IMR-90 (cell line): ENCODE measurements around the gene MGAT3. TPM values are rescaled to one million over a fixed set of nuclear protein-coding genes. Genes with fewer than 3 reads are reported as not detected.
A peak's percentile ranks its signal among the peaks of the same experiment; 100 is the strongest.

Experiments used
- ATAC-seq: fragments of 200-7000 bp; cut with Tn5 transposase; 2 replicates; pipeline ENCODE4 v1.9.1; 2020; ENCODE audit warnings: low read depth, mild to moderate bottlenecking, moderate library complexity
- BruUV-seq: library from RNA; stranded (reverse); fragments of 400-500 nt; replicated peaks from 2 replicates; lab custom pipeline; 2021; lab: Mats Ljungman, UMichigan
- CTCF ChIA-PET: fragments of 300-600 bp; formaldehyde crosslinking; extraction: SDS; loops from one replicate; lab custom pipeline; 2021; ENCODE audit warnings: antibody characterized with exemption; lab: Yijun Ruan, JAX
- POLR2A ChIA-PET: fragments of 300-600 bp; sonication (Branson Sonifier 250); formaldehyde crosslinking; loops from one replicate; lab custom pipeline; 2022; ENCODE audit warnings: antibody characterized with exemption; ENCODE audit not compliant: unreplicated experiment; lab: Charles Lee
- DNase-seq: peaks from one replicate; pipeline ENCODE4 v3.0.0; 2013
- H2AFZ ChIP-seq: replicated peaks from 2 replicates; pipeline ENCODE3; 2013; ENCODE audit warnings: low read length, mild to moderate bottlenecking; ENCODE audit not compliant: poor library complexity
- H2AK5ac ChIP-seq: 2 replicates; pipeline ENCODE4 v1.6.1; 2013; ENCODE audit warnings: low read depth, low read length, inconsistent platforms
- H2AK9ac ChIP-seq: replicated peaks from 2 replicates; pipeline ENCODE3; 2013; ENCODE audit warnings: mild to moderate bottlenecking, low read depth, low read length, moderate library complexity; ENCODE audit not compliant: poor library complexity
- H2BK120ac ChIP-seq: 2 replicates; pipeline ENCODE4 v1.6.1; 2013; ENCODE audit warnings: low read depth, low read length, inconsistent platforms
- H2BK15ac ChIP-seq: 3 replicates; pipeline ENCODE4 v1.6.1; 2013; ENCODE audit warnings: low read depth, low read length, inconsistent platforms
- H2BK20ac ChIP-seq: 2 replicates; pipeline ENCODE4 v1.6.1; 2013; ENCODE audit warnings: low read depth, mild to moderate bottlenecking, inconsistent platforms, low read length, moderate library complexity
- H2BK5ac ChIP-seq: 2 replicates; pipeline ENCODE4 v1.6.1; 2013; ENCODE audit warnings: mild to moderate bottlenecking, low read depth, low read length, inconsistent platforms; ENCODE audit not compliant: poor library complexity, severe bottlenecking
- H3K14ac ChIP-seq: replicated peaks from 2 replicates; pipeline ENCODE4 v1.6.1; 2013; ENCODE audit warnings: low read depth, low read length, inconsistent platforms
- H3K18ac ChIP-seq: 2 replicates; pipeline ENCODE4 v1.6.1; 2013; ENCODE audit warnings: low read depth, low read length, control low read depth
- H3K23ac ChIP-seq: 2 replicates; pipeline ENCODE4 v1.6.1; 2013; ENCODE audit warnings: low read depth, low read length, inconsistent platforms
- H3K27ac ChIP-seq: 2 replicates; pipeline ENCODE4 v1.5.1; 2013; ENCODE audit warnings: mild to moderate bottlenecking, control low read depth, low read length; ENCODE audit not compliant: insufficient read depth
- H3K27me3 ChIP-seq: 2 replicates; pipeline ENCODE4 v1.6.1; 2013; ENCODE audit warnings: low read length; ENCODE audit not compliant: control insufficient read depth, insufficient read depth
- H3K36me3 ChIP-seq: 2 replicates; pipeline ENCODE4 v1.6.1; 2013; ENCODE audit warnings: low read length, mixed read lengths; ENCODE audit not compliant: control insufficient read depth, insufficient read depth
- H3K4ac ChIP-seq: 2 replicates; pipeline ENCODE4 v1.6.1; 2013; ENCODE audit warnings: low read depth, low read length, inconsistent platforms
- H3K4me1 ChIP-seq: 2 replicates; pipeline ENCODE4 v1.6.1; 2013; ENCODE audit warnings: low read length, mixed read lengths; ENCODE audit not compliant: control insufficient read depth, insufficient read depth
- H3K4me2 ChIP-seq: 2 replicates; pipeline ENCODE4 v1.6.1; 2013; ENCODE audit warnings: low read depth, mild to moderate bottlenecking, control low read depth, low read length, moderate library complexity
- H3K4me3 ChIP-seq: 2 replicates; pipeline ENCODE4 v1.5.1; 2013; ENCODE audit warnings: low read depth, mild to moderate bottlenecking, control low read depth, low read length, moderate library complexity; ENCODE audit not compliant: insufficient read depth
- H3K56ac ChIP-seq: 2 replicates; pipeline ENCODE4 v1.6.1; 2013; ENCODE audit warnings: low read length, inconsistent platforms; ENCODE audit not compliant: insufficient read depth; ENCODE audit errors: extremely low read depth
- H3K79me1 ChIP-seq, 2 experiments: 2 replicates each; pipeline ENCODE4 v1.6.1; 2013; ENCODE audit warnings: low read length in 2 of 2, inconsistent platforms in 1 of 2, low read depth in 1 of 2
- H3K9ac ChIP-seq: 2 replicates; pipeline ENCODE4 v1.6.1; 2013; ENCODE audit warnings: low read depth, low read length, control low read depth
- H3K9me1 ChIP-seq: 2 replicates; pipeline ENCODE4 v1.6.1; 2013; ENCODE audit warnings: low read length, inconsistent platforms; ENCODE audit not compliant: insufficient read depth
- H3K9me3 ChIP-seq: 2 replicates; pipeline ENCODE4 v1.6.1; 2013; ENCODE audit warnings: low read length; ENCODE audit not compliant: control insufficient read depth, insufficient read depth
- H4K20me1 ChIP-seq: 2 replicates; pipeline ENCODE4 v1.6.1; 2013; ENCODE audit warnings: low read length, inconsistent platforms; ENCODE audit not compliant: insufficient read depth
- H4K5ac ChIP-seq: 2 replicates; pipeline ENCODE4 v1.6.1; 2013; ENCODE audit warnings: mild to moderate bottlenecking, low read depth, low read length, control low read depth
- H4K8ac ChIP-seq, 2 experiments: 2 replicates each; pipeline ENCODE4 v1.6.1; 2013; ENCODE audit warnings: low read depth in 2 of 2, low read length in 2 of 2, control low read depth in 1 of 2, inconsistent platforms in 1 of 2
- H4K91ac ChIP-seq: 2 replicates; pipeline ENCODE4 v1.6.1; 2013; ENCODE audit warnings: low read depth, low read length, inconsistent platforms; ENCODE audit not compliant: insufficient read depth
- BHLHE40 ChIP-seq: fragments of 150-350 bp; IDR thresholded peaks from 2 replicates; pipeline ENCODE4 v1.6.1; 2016; ENCODE audit warnings: mild to moderate bottlenecking, low read depth, low read length
- CEBPB ChIP-seq: IDR thresholded peaks from 2 replicates; pipeline ENCODE4 v1.6.1; 2012; ENCODE audit warnings: low read depth, low read length, improper control_type of control experiment
- CHD1 ChIP-seq: IDR thresholded peaks from 2 replicates; pipeline ENCODE4 v1.6.1; 2012; ENCODE audit warnings: low read depth, low read length, improper control_type of control experiment
- CTCF ChIP-seq: conservative IDR thresholded peaks from 2 replicates; pipeline ENCODE4 v1.5.1; 2012; ENCODE audit warnings: mild to moderate bottlenecking, low read depth, low read length, improper control_type of control experiment
- ELK1 ChIP-seq: fragments of 150-350 bp; IDR thresholded peaks from 2 replicates; pipeline ENCODE4 v1.6.1; 2016; ENCODE audit warnings: low read depth, mild to moderate bottlenecking, low read length, moderate library complexity, borderline replicate concordance
- FOS ChIP-seq: fragments of 150-350 bp; IDR thresholded peaks from 2 replicates; pipeline ENCODE4 v1.6.1; 2016; ENCODE audit warnings: low read depth, low read length
- MAFK ChIP-seq: IDR thresholded peaks from 2 replicates; pipeline ENCODE4 v1.6.1; 2012; ENCODE audit warnings: low read depth, low read length, improper control_type of control experiment
- MAZ ChIP-seq: IDR thresholded peaks from 2 replicates; pipeline ENCODE4 v1.6.1; 2012; ENCODE audit warnings: low read depth, mild to moderate bottlenecking, low read length, improper control_type of control experiment, moderate library complexity, borderline replicate concordance
- MXI1 ChIP-seq: IDR thresholded peaks from 2 replicates; pipeline ENCODE4 v1.6.1; 2012; ENCODE audit warnings: low read depth, mild to moderate bottlenecking, low read length, moderate library complexity, borderline replicate concordance
- POLR2A ChIP-seq: IDR thresholded peaks from 2 replicates; pipeline ENCODE4 v1.6.1; 2012; ENCODE audit warnings: mild to moderate bottlenecking, low read depth, low read length
- RAD21 ChIP-seq: IDR thresholded peaks from 2 replicates; pipeline ENCODE4 v1.6.1; 2012; ENCODE audit warnings: low read length, improper control_type of control experiment
- RFX5 ChIP-seq: IDR thresholded peaks from 2 replicates; pipeline ENCODE4 v1.8.0; 2012; ENCODE audit warnings: low read depth, mild to moderate bottlenecking, low read length, moderate library complexity
- SMC3 ChIP-seq: fragments of 150-350 bp; IDR thresholded peaks from 2 replicates; pipeline ENCODE4 v1.6.1; 2016; ENCODE audit warnings: low read depth, mild to moderate bottlenecking, antibody characterized with exemption, low read length, moderate library complexity
- USF2 ChIP-seq: fragments of 150-350 bp; IDR thresholded peaks from 2 replicates; pipeline ENCODE4 v1.6.1; 2017; ENCODE audit warnings: mild to moderate bottlenecking, antibody characterized with exemption, low read length, low read depth
- WGBS, 2 experiments: methylation state at CpG; one replicate each; pipeline versions ENCODE4 v1.1.5 to v1.1.7; 2013; ENCODE audit warnings: missing lambda C conversion rate in 2 of 2; ENCODE audit not compliant: insufficient read length in 1 of 2; ENCODE audit errors: extremely low coverage in 2 of 2; 5-methylcytosine and 5-hydroxymethylcytosine counted together
- dilution Hi-C: fragments of 300-500 bp; cut with HindIII; formaldehyde crosslinking; loops from one replicate; pipeline ENCODE4 v1.14.3; 2018; ENCODE audit warnings: low sequenced_read_pairs; ENCODE audit not compliant: unreplicated experiment
- in situ Hi-C: fragments of 300-500 bp; cut with MboI; formaldehyde crosslinking; loops from 3 replicates; pipeline ENCODE4 v1.14.3; 2019; ENCODE audit warnings: low sequenced_read_pairs, inconsistent platforms, mixed read lengths
- intact Hi-C: fragments of 100-400 bp; cut with micrococcal nuclease; formaldehyde crosslinking; loops from 2 replicates; pipeline ENCODE4 v1.10.0; 2022
- polyA plus RNA-seq, 3 experiments: library from polyadenylated mRNA; depleted of rRNA; stranded (reverse); fragments of >200 nt; gene quantifications; 2 replicates each; pipeline ENCODE4 v1.2.3, GENCODE V29; 2012; ENCODE audit warnings: low replicate concordance in 1 of 3
- total RNA-seq: library from RNA; depleted of rRNA; stranded (reverse); fragments of >200 nt; gene quantifications from 2 replicates; pipeline ENCODE4 v1.2.3, GENCODE V29; 2012

Gene MGAT3
- total and polyA plus RNA-seq, 2 of the 4 experiments (the other 2 are of a cell fraction), result 0.36 to 1.1 TPM

- no CpG with 5 or more reads among the region's 8 CpGs for WGBS, 2 experiments
- no peak overlapping the region for H3K4ac ChIP-seq
Observed at GRCh38 chr22:39435616-39436015, 21.2 kb upstream of the MGAT3 start.

More at GRCh38 chr22:39435616-39436015, 21.2 kb upstream of the MGAT3 start:
- dilution Hi-C loops (no loop called here), intact Hi-C loops (loop anchor here (10.0 kb wide), 1 partner anchor 59 kb away; no protein-coding TSS in a partner anchor), in situ Hi-C loops (no loop called here)
- Histone ChIP-seq H2BK15ac (no peak overlapping the region), H4K91ac (no peak overlapping the region), H2BK120ac (no peak overlapping the region), H2AK5ac (no peak overlapping the region), H3K14ac (no peak overlapping the region), H3K4me1 (peaks cover 8% of the 10 kb centered on the region), H3K4me2 (no peak overlapping the region), H3K9ac (no peak overlapping the region), H3K9me1 (no peaks in the 10 kb centered on the region), H3K23ac (no peak overlapping the region), H4K5ac (no peak overlapping the region), H2BK5ac (no peak overlapping the region), H3K9me3 (no peaks in the 10 kb centered on the region), H3K4me3 (no peak overlapping the region), H2AK9ac (peak overlapping the region; percentile 29), H2BK20ac (no peak overlapping the region), H3K27me3 (no peaks in the 10 kb centered on the region), H4K8ac (no peak overlapping the region), H3K36me3 (peaks cover 16% of the 10 kb centered on the region; the same call in 1 of the 2 replicates), H3K27ac (no peak overlapping the region), H2AFZ (no peak overlapping the region), H3K18ac (no peak overlapping the region), H3K56ac (no peak overlapping the region), H4K20me1 (no peaks in the 10 kb centered on the region; the same call in 1 of the 2 replicates), H3K79me1 (no peaks in the 10 kb centered on the region)
- TF ChIP-seq ELK1 (no peak), FOS (no peak), POLR2A (no peak), SMC3 (no peak), MXI1 (no peak), CEBPB (no peak), CHD1 (no peak), USF2 (no peak), BHLHE40 (no peak), RAD21 (no peak), RFX5 (no peak), MAZ (no peak), CTCF (no peak), MAFK (no peak)
- ATAC-seq, result no peak
- CTCF ChIA-PET, result interaction anchor here (0.9 to 1.2 kb wide), 2 partner anchors 12 to 667 kb away, joined by 3 read pairs; no protein-coding TSS in a partner anchor
- POLR2A ChIA-PET, result interaction anchor here (0.6 kb wide), 1 partner anchor 42 kb away, joined by 3 read pairs; no protein-coding TSS in a partner anchor
- no peak for DNase-seq
- BruUV-seq, result no TSS peak
